Nephron progenitor cell (in vitro differentiated cells): ENCODE data around the gene DDX1.

Experiments
- DNase-seq: peaks from one replicate; pipeline ENCODE4 v3.0.0; 2021
- H3K27ac Mint-ChIP-seq: 2 replicates; pipeline ENCODE4 v1.8.0; 2021; ENCODE audit warnings: mild to moderate bottlenecking, moderate library complexity, mixed read lengths
- H3K27me3 Mint-ChIP-seq: 2 replicates; pipeline ENCODE4 v1.8.0; 2021; ENCODE audit warnings: mild to moderate bottlenecking, low read depth, mixed read lengths; ENCODE audit not compliant: poor library complexity
- H3K36me3 Mint-ChIP-seq: 2 replicates; pipeline ENCODE4 v1.8.0; 2021; ENCODE audit warnings: low read depth, mixed read lengths
- H3K4me1 Mint-ChIP-seq: 2 replicates; pipeline ENCODE4 v1.8.0; 2021; ENCODE audit warnings: mixed read lengths
- H3K4me3 Mint-ChIP-seq: 2 replicates; pipeline ENCODE4 v1.8.0; 2021; ENCODE audit warnings: mild to moderate bottlenecking, moderate library complexity, mixed read lengths
- H3K9me3 Mint-ChIP-seq: 2 replicates; pipeline ENCODE4 v1.8.0; 2021; ENCODE audit warnings: mild to moderate bottlenecking, moderate library complexity, mixed read lengths
- CTCF ChIP-seq: fragments of 200-600 bp; sonication (generic); IDR thresholded peaks from 2 replicates; pipeline ENCODE4 v1.5.0; 2021; ENCODE audit warnings: antibody characterized with exemption

The DDX1 gene

DNA sequence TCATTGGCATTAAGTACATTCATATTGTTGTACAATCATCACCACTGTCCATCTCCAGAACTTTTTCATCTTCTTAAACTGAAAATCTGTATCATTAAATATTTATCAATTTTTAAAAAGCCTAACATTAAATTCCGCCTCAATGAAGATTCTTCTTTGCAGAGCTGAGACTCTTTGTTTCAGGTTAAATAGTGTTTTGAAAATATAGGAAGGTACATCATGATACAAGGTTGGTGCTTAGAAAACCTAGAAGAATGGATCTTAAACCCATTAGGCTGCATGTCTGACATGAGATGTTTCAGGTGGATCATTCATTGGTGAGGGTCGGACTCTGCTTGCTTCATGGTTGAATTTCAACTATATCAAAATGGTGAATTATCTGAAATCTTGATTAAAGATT lies 30.5 kb downstream of the DDX1 start:
- H3K9me3 Mint-ChIP-seq, result peaks cover 10% of the 10 kb centered on the region
- no peak overlapping the region for H3K27ac Mint-ChIP-seq
- peaks cover 82% of the 10 kb centered on the region for H3K36me3 Mint-ChIP-seq
- no peaks in the 10 kb centered on the region for H3K27me3 Mint-ChIP-seq
- no peak overlapping the region for H3K4me3 Mint-ChIP-seq
- TF ChIP-seq CTCF, result no peak
- no peak for DNase-seq
- H3K4me1 Mint-ChIP-seq, result no peaks in the 10 kb centered on the region

DNA sequence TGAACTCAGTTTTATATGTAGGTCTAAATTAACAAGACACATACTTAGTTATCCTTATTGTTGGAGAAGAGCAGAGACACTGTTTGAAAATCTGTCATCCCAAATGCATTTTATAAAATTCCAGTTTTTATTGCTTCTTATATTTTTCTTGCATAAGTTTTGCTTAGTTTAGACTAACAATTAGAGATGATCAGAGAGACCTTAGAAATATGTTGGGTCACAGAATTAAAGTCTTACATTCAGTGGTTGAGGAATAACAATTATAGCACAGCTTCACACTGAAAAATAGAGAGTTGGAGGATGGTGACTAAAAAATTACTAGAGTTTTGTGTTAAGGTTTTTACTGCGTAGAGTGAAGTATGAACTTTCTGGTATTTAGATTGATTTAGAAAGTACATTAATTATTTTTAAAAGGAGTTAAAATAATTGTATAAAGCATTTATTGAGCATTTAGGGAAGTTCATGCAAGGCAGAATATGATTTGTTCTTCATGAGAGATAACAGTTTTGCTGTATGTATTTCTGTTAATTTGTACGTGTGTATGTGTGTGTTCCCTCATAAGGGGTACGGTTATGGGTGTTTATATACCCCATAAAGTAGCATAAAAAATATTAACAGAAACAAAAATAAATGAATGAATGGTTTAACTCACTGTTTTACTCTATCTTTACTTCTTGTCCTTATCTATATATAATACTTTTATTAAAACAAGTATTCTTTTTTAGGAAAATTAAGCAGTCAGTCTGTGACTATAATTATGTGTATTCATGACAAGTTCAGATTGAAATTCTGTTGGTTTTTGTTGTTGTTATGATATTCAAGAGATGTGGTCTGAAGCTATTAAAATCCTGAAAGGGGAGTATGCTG lies 31.2 kb downstream of the DDX1 start:
- H3K36me3 Mint-ChIP-seq, result peaks cover 88% of the 10 kb centered on the region
- H3K27me3 Mint-ChIP-seq, result no peaks in the 10 kb centered on the region
- no peaks in the 10 kb centered on the region for H3K4me1 Mint-ChIP-seq
- DNase-seq, result no peak
- no peak for TF ChIP-seq CTCF
- no peak overlapping the region for H3K27ac Mint-ChIP-seq
- peaks cover 10% of the 10 kb centered on the region for H3K9me3 Mint-ChIP-seq
- H3K4me3 Mint-ChIP-seq, result no peak overlapping the region

- no peak for DNase-seq
- H3K27me3 Mint-ChIP-seq, result no peaks in the 10 kb centered on the region
- H3K36me3 Mint-ChIP-seq, result peaks cover 88% of the 10 kb centered on the region
- no peak for TF ChIP-seq CTCF
- H3K27ac Mint-ChIP-seq, result no peak overlapping the region
- no peaks in the 10 kb centered on the region for H3K4me1 Mint-ChIP-seq
- H3K4me3 Mint-ChIP-seq, result no peak overlapping the region
- H3K9me3 Mint-ChIP-seq, result peaks cover 10% of the 10 kb centered on the region
Observed at GRCh38 chr2:15623481-15623796, 31.8 kb downstream of the DDX1 start.

GRCh38 chr2:15623898-15624541 lies 32.4 kb downstream of the DDX1 start:
- Mint-ChIP-seq H3K4me1 (no peaks in the 10 kb centered on the region), H3K27me3 (no peaks in the 10 kb centered on the region), H3K27ac (no peak overlapping the region), H3K9me3 (peaks cover 10% of the 10 kb centered on the region), H3K36me3 (peaks cover 90% of the 10 kb centered on the region), H3K4me3 (no peak overlapping the region)
- no peak for TF ChIP-seq CTCF
- no peak for DNase-seq

DNA sequence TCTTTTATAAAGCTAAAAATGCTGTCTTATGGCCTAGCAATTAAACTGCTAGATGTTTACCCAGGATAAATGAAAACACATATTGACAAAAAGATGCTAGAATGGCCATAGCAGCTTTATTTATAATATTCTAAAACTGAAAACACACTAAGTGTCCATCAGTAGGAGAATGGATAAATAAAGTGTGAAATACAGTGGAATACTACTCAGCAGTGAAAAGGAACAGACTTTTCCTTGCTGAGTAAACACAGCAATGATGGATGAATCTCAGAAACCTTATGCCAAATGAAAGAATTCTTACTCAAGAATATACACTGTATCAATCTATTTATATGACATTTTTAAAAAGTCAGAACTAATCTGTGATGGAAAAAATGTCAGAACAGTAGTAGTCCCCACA lies 33.2 kb downstream of the DDX1 start:
- Mint-ChIP-seq H3K36me3 (peaks cover 94% of the 10 kb centered on the region), H3K27ac (no peak overlapping the region), H3K27me3 (no peaks in the 10 kb centered on the region), H3K9me3 (peaks cover 10% of the 10 kb centered on the region), H3K4me1 (no peaks in the 10 kb centered on the region), H3K4me3 (no peak overlapping the region)
- no peak for TF ChIP-seq CTCF
- no peak for DNase-seq
